Keratinocyte (primary cell): ENCODE measurements around the gene TUBA3C.

Source experiments
- EZH2 ChIP-seq: IDR thresholded peaks from one replicate; pipeline ENCODE4 v1.6.1; 2012; ENCODE audit warnings: inconsistent platforms, mild to moderate bottlenecking, low read length, moderate library complexity
- TF ChIP-seq, protein P1 (sequence below), 3 experiments: IDR thresholded peaks in 1 of 3; conservative IDR thresholded peaks in 1 of 3; optimal IDR thresholded peaks in 1 of 3; 2 replicates in 2 of 3; 3 replicates in 1 of 3; pipeline versions ENCODE3 to v1.5.1; 2011; ENCODE audit warnings: low read length in 3 of 3, mild to moderate bottlenecking in 3 of 3, moderate library complexity in 2 of 3, control low read depth in 1 of 3, inconsistent platforms in 1 of 3; ENCODE audit not compliant: insufficient read depth in 2 of 3; ENCODE audit errors: extremely low read depth in 1 of 3

DNA sequence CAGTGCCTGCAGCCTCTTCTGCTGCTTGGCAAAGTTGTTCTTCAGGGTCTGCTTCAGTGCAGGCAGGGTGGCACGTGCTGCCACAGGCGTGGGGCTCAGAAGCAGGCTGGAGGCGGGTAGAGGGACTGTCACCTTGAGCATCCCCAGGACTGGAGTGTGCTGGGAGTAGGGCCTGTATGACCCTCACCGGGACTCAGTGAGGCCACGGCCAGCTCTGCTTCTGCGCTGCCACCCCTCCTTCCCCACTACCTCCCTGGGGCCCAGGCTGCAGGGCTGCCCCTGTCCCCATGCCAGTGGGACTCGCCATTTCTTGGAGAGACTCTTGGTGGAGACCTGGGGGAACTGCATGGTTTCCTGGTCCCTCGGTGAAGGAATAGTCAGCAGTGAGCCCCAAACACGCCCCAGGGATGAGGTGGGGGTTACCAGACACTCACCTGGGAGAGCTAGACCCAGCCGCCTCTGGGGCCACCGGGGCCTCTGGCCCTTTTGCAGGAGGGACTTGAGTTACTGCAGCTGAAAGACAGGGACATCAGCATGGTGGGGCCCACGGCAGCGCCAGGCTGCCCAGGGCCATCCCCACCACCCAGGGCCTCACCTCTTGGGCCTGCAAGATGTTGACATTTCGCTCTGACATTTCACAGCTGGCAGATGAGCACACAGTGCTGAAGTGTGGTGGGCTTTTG, 29.9 kb downstream of the TUBA3C start:
- TF ChIP-seq EZH2: no peak
- TF ChIP-seq, protein P1, sequence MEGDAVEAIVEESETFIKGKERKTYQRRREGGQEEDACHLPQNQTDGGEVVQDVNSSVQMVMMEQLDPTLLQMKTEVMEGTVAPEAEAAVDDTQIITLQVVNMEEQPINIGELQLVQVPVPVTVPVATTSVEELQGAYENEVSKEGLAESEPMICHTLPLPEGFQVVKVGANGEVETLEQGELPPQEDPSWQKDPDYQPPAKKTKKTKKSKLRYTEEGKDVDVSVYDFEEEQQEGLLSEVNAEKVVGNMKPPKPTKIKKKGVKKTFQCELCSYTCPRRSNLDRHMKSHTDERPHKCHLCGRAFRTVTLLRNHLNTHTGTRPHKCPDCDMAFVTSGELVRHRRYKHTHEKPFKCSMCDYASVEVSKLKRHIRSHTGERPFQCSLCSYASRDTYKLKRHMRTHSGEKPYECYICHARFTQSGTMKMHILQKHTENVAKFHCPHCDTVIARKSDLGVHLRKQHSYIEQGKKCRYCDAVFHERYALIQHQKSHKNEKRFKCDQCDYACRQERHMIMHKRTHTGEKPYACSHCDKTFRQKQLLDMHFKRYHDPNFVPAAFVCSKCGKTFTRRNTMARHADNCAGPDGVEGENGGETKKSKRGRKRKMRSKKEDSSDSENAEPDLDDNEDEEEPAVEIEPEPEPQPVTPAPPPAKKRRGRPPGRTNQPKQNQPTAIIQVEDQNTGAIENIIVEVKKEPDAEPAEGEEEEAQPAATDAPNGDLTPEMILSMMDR (optimal IDR thresholded peaks at IDR 0.05 in 1 of 3, IDR thresholded peaks at IDR 0.05 in 1 of 3, conservative IDR thresholded peaks at IDR 0.05 in 1 of 3; ENCODE audit: extremely low read depth in 1 of 3, insufficient read depth in 2 of 3, low read length in 3 of 3): no peak
